ENCODE data around the gene PAOX.

DNA sequence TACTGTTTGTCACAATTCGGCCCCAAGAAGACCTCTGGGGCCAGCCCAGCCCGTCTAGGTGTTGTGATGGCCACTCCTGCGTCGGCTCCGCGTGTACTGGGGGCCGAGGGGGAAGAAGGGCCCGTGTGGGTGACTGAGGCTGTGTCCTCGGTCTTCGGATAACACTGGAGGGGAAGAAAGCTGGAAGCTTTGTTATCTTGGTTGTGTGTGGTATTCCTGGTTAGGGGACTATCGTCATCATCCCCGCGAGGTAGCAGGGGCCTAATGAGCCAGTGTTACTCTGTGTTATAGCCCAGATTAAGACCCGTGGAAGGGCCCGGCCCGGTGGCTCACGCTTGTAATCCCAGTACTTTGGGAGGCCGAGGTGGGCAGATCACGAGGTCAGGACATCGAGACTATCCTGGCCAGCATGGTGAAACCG is 15.7 kb downstream of the PAOX start:
- TF ChIP-seq CTCF (IDR thresholded peaks at IDR 0.05) (no peak), POLR2A (IDR thresholded peaks at IDR 0.05) (no peak)

Measured in thyroid gland (tissue), 4 donors.